ENCODE data around the gene INPP4A. TPM values are rescaled to one million over a fixed set of nuclear protein-coding genes. Genes with fewer than 3 reads are reported as not detected.

INPP4A gene
- total RNA-seq, 1 donor from 2014 or later, result 18.0 TPM

- no peak for TF ChIP-seq CTCF (IDR thresholded peaks at IDR 0.05; ENCODE audit: insufficient read depth, low read length, poor library complexity, severe bottlenecking)
- no peak overlapping the region for H3K4me3 ChIP-seq (ENCODE audit: low read depth, low read length)
- H3K27me3 ChIP-seq (ENCODE audit: control insufficient read depth, insufficient read depth, low read length), result no peaks in the 10 kb centered on the region
- H3K36me3 ChIP-seq (ENCODE audit: control insufficient read depth, insufficient read depth, low read length), result peaks cover 3% of the 10 kb centered on the region
- no peak for DNase-seq (ENCODE audit: low read depth)
Observed at GRCh38 chr2:98565286-98565860, 120.7 kb downstream of the INPP4A start.

GRCh38 chr2:98565941-98566340 lies 121.3 kb downstream of the INPP4A start:
- Histone ChIP-seq H3K27me3 (ENCODE audit: control insufficient read depth, insufficient read depth, low read length) (no peaks in the 10 kb centered on the region), H3K36me3 (ENCODE audit: control insufficient read depth, insufficient read depth, low read length) (peaks cover 3% of the 10 kb centered on the region), H3K4me3 (ENCODE audit: low read depth, low read length) (no peak overlapping the region)
- DNase-seq (ENCODE audit: low read depth), result no peak
- TF ChIP-seq CTCF (IDR thresholded peaks at IDR 0.05; ENCODE audit: insufficient read depth, low read length, poor library complexity, severe bottlenecking), result no peak

GRCh38 chr2:98568161-98568956 lies 123.7 kb downstream of the INPP4A start:
- no peak for TF ChIP-seq CTCF (IDR thresholded peaks at IDR 0.05; ENCODE audit: insufficient read depth, low read length, poor library complexity, severe bottlenecking)
- no peak for DNase-seq (ENCODE audit: low read depth)
- no peak overlapping the region for H3K4me3 ChIP-seq (ENCODE audit: low read depth, low read length)
- H3K27me3 ChIP-seq (ENCODE audit: control insufficient read depth, insufficient read depth, low read length), result no peaks in the 10 kb centered on the region
- H3K36me3 ChIP-seq (ENCODE audit: control insufficient read depth, insufficient read depth, low read length), result peaks cover 3% of the 10 kb centered on the region

GRCh38 chr2:98569197-98569793 lies 124.6 kb downstream of the INPP4A start:
- peaks cover 3% of the 10 kb centered on the region for H3K36me3 ChIP-seq (ENCODE audit: control insufficient read depth, insufficient read depth, low read length)
- peak; percentile 88 for TF ChIP-seq CTCF (IDR thresholded peaks at IDR 0.05; ENCODE audit: insufficient read depth, low read length, poor library complexity, severe bottlenecking)
- DNase-seq (ENCODE audit: low read depth), result no peak
- H3K4me3 ChIP-seq (ENCODE audit: low read depth, low read length), result no peak overlapping the region
- no peaks in the 10 kb centered on the region for H3K27me3 ChIP-seq (ENCODE audit: control insufficient read depth, insufficient read depth, low read length)

- TF ChIP-seq CTCF (IDR thresholded peaks at IDR 0.05; ENCODE audit: insufficient read depth, low read length, poor library complexity, severe bottlenecking), result no peak
- no peak for DNase-seq (ENCODE audit: low read depth)
Observed at GRCh38 chr2:98569915-98570314, 125.3 kb downstream of the INPP4A start.

More at GRCh38 chr2:98569915-98570314, 125.3 kb downstream of the INPP4A start:
- H3K4me3 ChIP-seq (ENCODE audit: low read depth, low read length), result no peak overlapping the region
- H3K36me3 ChIP-seq (ENCODE audit: control insufficient read depth, insufficient read depth, low read length), result peaks cover 3% of the 10 kb centered on the region
- H3K27me3 ChIP-seq (ENCODE audit: control insufficient read depth, insufficient read depth, low read length), result no peaks in the 10 kb centered on the region
